ENCODE measurements around the gene POLR2B.
A peak's percentile ranks its signal among the peaks of the same experiment; 100 is the strongest.
"Not testable (repeated sequence)": the region's sequence is repeated elsewhere in the genome, so short reads cannot be mapped to it uniquely, and the experiment has no call there.

The POLR2B gene

GRCh38 chr4:56978750-56979303 lies at the start of gene POLR2B:
Gene POLR2B, plus strand, starts transcription at chr4:56978896. Its CDS starts 90 bp downstream, at chr4:56978986.
- DNase-seq (ENCODE audit: low read depth, low spot score) = peak; percentile 64

- DNase-seq (ENCODE audit: low read depth, low spot score) = no peak
Observed at GRCh38 chr4:56930638-56931037, 48.1 kb upstream of the POLR2B start.

- DNase-seq (ENCODE audit: low read depth, low spot score) = no peak
Observed at GRCh38 chr4:56931924-56932323, 46.8 kb upstream of the POLR2B start.

GRCh38 chr4:56937262-56937661 lies 41.4 kb upstream of the POLR2B start:
- DNase-seq (ENCODE audit: low read depth, low spot score) = no peak

- not testable (repeated sequence) for DNase-seq (ENCODE audit: low read depth, low spot score)
Observed at GRCh38 chr4:56939826-56940225, 38.9 kb upstream of the POLR2B start.

- DNase-seq (ENCODE audit: low read depth, low spot score) = no peak
Observed at GRCh38 chr4:56940403-56940802, 38.3 kb upstream of the POLR2B start.

- DNase-seq (ENCODE audit: low read depth, low spot score) = no peak
Observed at GRCh38 chr4:56940971-56941370, 37.7 kb upstream of the POLR2B start.

GRCh38 chr4:56941403-56941802 lies 37.3 kb upstream of the POLR2B start:
- DNase-seq (ENCODE audit: low read depth, low spot score) = no peak

- no peak for DNase-seq (ENCODE audit: low read depth, low spot score)
Observed at GRCh38 chr4:56953680-56954520, 24.8 kb upstream of the POLR2B start.

- no peak for DNase-seq (ENCODE audit: low read depth, low spot score)
Observed at GRCh38 chr4:56958111-56958517, 20.6 kb upstream of the POLR2B start.

- no peak for DNase-seq (ENCODE audit: low read depth, low spot score)
Observed at GRCh38 chr4:56959100-56959499, 19.6 kb upstream of the POLR2B start.

GRCh38 chr4:56961107-56961500 lies 17.6 kb upstream of the POLR2B start:
- DNase-seq (ENCODE audit: low read depth, low spot score) = no peak

- no peak for DNase-seq (ENCODE audit: low read depth, low spot score)
Observed at GRCh38 chr4:56971383-56971782, 7.3 kb upstream of the POLR2B start.

- no peak for DNase-seq (ENCODE audit: low read depth, low spot score)
Observed at GRCh38 chr4:56972389-56972788, 6.3 kb upstream of the POLR2B start.

GRCh38 chr4:56972809-56973208 lies 5.9 kb upstream of the POLR2B start:
- no peak for DNase-seq (ENCODE audit: low read depth, low spot score)

- no peak for DNase-seq (ENCODE audit: low read depth, low spot score)
Observed at GRCh38 chr4:56973336-56973735, 5.4 kb upstream of the POLR2B start.

- DNase-seq (ENCODE audit: low read depth, low spot score) = no peak
Observed at GRCh38 chr4:56976283-56976836, 2.3 kb upstream of the POLR2B start.

- DNase-seq (ENCODE audit: low read depth, low spot score) = no peak
Observed at GRCh38 chr4:56976837-56977320, 1.8 kb upstream of the POLR2B start.

- peak; percentile 91 for DNase-seq (ENCODE audit: low read depth, low spot score)
Observed at GRCh38 chr4:56977321-56978012, 1.2 kb upstream of the POLR2B start, which contains the start of gene NOA1. Gene NOA1, minus strand, starts transcription at chr4:56977606. Its CDS starts 21 bp downstream, at chr4:56977585.

GRCh38 chr4:56979421-56980072 lies 851 bp downstream of the POLR2B start:
- DNase-seq (ENCODE audit: low read depth, low spot score) = no peak

- DNase-seq (ENCODE audit: low read depth, low spot score) = no peak
Observed at GRCh38 chr4:56981795-56982201, 3.1 kb downstream of the POLR2B start.

- DNase-seq (ENCODE audit: low read depth, low spot score) = no peak
Observed at GRCh38 chr4:56986192-56986591, 7.5 kb downstream of the POLR2B start.
